ENCODE data around the gene OTOP2. TPM values are rescaled to one million over a fixed set of nuclear protein-coding genes. Genes with fewer than 3 reads are reported as not detected.

OTOP2 gene
- total RNA-seq, 1 donor from 2014 or later: not detected

- H3K9me3 Mint-ChIP-seq (ENCODE audit: unreplicated experiment): no peaks in the 10 kb centered on the region
- no peak overlapping the region for H3K27ac Mint-ChIP-seq (ENCODE audit: unreplicated experiment)
- H3K27me3 Mint-ChIP-seq (ENCODE audit: unreplicated experiment): peaks cover 4% of the 10 kb centered on the region
- no peak for DNase-seq (ENCODE audit: extremely low spot score, unreplicated experiment)
- no peak overlapping the region for H3K4me3 Mint-ChIP-seq (ENCODE audit: unreplicated experiment)
- no peaks in the 10 kb centered on the region for H3K36me3 Mint-ChIP-seq (ENCODE audit: unreplicated experiment)
- TF ChIP-seq CTCF (IDR thresholded peaks at IDR 0.05): no peak
- H3K4me1 Mint-ChIP-seq (ENCODE audit: unreplicated experiment): no peaks in the 10 kb centered on the region
These were observed 30.0 kb downstream of the OTOP2 start for GRCh38 chr17:74954115-74954514.

- H3K9me3 Mint-ChIP-seq (ENCODE audit: unreplicated experiment): no peaks in the 10 kb centered on the region
- no peaks in the 10 kb centered on the region for H3K4me1 Mint-ChIP-seq (ENCODE audit: unreplicated experiment)
- no peak overlapping the region for H3K4me3 Mint-ChIP-seq (ENCODE audit: unreplicated experiment)
These were observed 30.8 kb downstream of the OTOP2 start for GRCh38 chr17:74954665-74955421.

GRCh38 chr17:74956093-74956492 lies 32.0 kb downstream of the OTOP2 start:
- Mint-ChIP-seq H3K4me3 (ENCODE audit: unreplicated experiment) (no peak overlapping the region), H3K4me1 (ENCODE audit: unreplicated experiment) (no peaks in the 10 kb centered on the region), H3K36me3 (ENCODE audit: unreplicated experiment) (no peaks in the 10 kb centered on the region), H3K9me3 (ENCODE audit: unreplicated experiment) (no peaks in the 10 kb centered on the region), H3K27ac (ENCODE audit: unreplicated experiment) (no peak overlapping the region), H3K27me3 (ENCODE audit: unreplicated experiment) (peaks cover 3% of the 10 kb centered on the region)
- no peak for DNase-seq (ENCODE audit: extremely low spot score, unreplicated experiment)
- TF ChIP-seq CTCF (IDR thresholded peaks at IDR 0.05): no peak

More at GRCh38 chr17:74954665-74955421, 30.8 kb downstream of the OTOP2 start:
- Mint-ChIP-seq H3K36me3 (ENCODE audit: unreplicated experiment) (no peaks in the 10 kb centered on the region), H3K27me3 (ENCODE audit: unreplicated experiment) (peaks cover 3% of the 10 kb centered on the region), H3K27ac (ENCODE audit: unreplicated experiment) (no peak overlapping the region)
- no peak for DNase-seq (ENCODE audit: extremely low spot score, unreplicated experiment)
- TF ChIP-seq CTCF (IDR thresholded peaks at IDR 0.05): no peak

- peak; percentile 92 for TF ChIP-seq CTCF (IDR thresholded peaks at IDR 0.05)
These were observed 34.1 kb downstream of the OTOP2 start for GRCh38 chr17:74957935-74958740.

More at GRCh38 chr17:74957935-74958740, 34.1 kb downstream of the OTOP2 start:
- H3K4me3 Mint-ChIP-seq (ENCODE audit: unreplicated experiment): no peak overlapping the region
- H3K9me3 Mint-ChIP-seq (ENCODE audit: unreplicated experiment): no peaks in the 10 kb centered on the region
- peak; percentile 93 for DNase-seq (ENCODE audit: extremely low spot score, unreplicated experiment)
- H3K27ac Mint-ChIP-seq (ENCODE audit: unreplicated experiment): no peak overlapping the region
- H3K36me3 Mint-ChIP-seq (ENCODE audit: unreplicated experiment): no peaks in the 10 kb centered on the region
- peaks cover 3% of the 10 kb centered on the region for H3K27me3 Mint-ChIP-seq (ENCODE audit: unreplicated experiment)
- H3K4me1 Mint-ChIP-seq (ENCODE audit: unreplicated experiment): no peaks in the 10 kb centered on the region
